Neutrophil (primary cell): ENCODE results near the gene TSPAN18.

Source experiments
- H3K27ac ChIP-seq: fragments of 200-600 bp; sonication (generic); 2 replicates; pipeline ENCODE4 v1.5.1; 2016; ENCODE audit warnings: mild to moderate bottlenecking, moderate library complexity
- H3K27me3 ChIP-seq: fragments of 200-600 bp; sonication (generic); 2 replicates; pipeline ENCODE4 v1.6.0; 2016; ENCODE audit warnings: mild to moderate bottlenecking
- H3K36me3 ChIP-seq: fragments of 200-600 bp; sonication (generic); 2 replicates; pipeline ENCODE4 v1.5.1; 2017
- H3K4me1 ChIP-seq, 2 experiments: fragments of 200-600 bp in 1 of 2; sonication (generic) in 1 of 2; 1 replicate in 1 of 2; 2 replicates in 1 of 2; pipeline versions ENCODE4 v1.5.1 to v1.6.1; 2013 to 2016; ENCODE audit warnings: low read depth in 1 of 2, low read length in 1 of 2, mild to moderate bottlenecking in 1 of 2, moderate library complexity in 1 of 2; ENCODE audit not compliant: control insufficient read depth in 1 of 2, insufficient read depth in 1 of 2
- H3K4me3 ChIP-seq, 2 experiments: fragments of 200-600 bp in 1 of 2; sonication (generic) in 1 of 2; 1 replicate in 1 of 2; 2 replicates in 1 of 2; pipeline ENCODE4 v1.5.1; 2013 to 2016; ENCODE audit warnings: low read depth in 1 of 2, low read length in 1 of 2, mild to moderate bottlenecking in 1 of 2, moderate library complexity in 1 of 2
- H3K9me3 ChIP-seq: fragments of 200-600 bp; sonication (generic); 2 replicates; pipeline ENCODE4 v1.5.1; 2016
- TF ChIP-seq, protein P1 (sequence below): fragments of 200-600 bp; sonication (generic); IDR thresholded peaks from 2 replicates; pipeline ENCODE4 v1.5.1; 2016; ENCODE audit warnings: antibody characterized with exemption

The TSPAN18 gene

GRCh38 chr11:44802347-44802746, 75.6 kb downstream of the TSPAN18 start:
- TF ChIP-seq, protein P1, sequence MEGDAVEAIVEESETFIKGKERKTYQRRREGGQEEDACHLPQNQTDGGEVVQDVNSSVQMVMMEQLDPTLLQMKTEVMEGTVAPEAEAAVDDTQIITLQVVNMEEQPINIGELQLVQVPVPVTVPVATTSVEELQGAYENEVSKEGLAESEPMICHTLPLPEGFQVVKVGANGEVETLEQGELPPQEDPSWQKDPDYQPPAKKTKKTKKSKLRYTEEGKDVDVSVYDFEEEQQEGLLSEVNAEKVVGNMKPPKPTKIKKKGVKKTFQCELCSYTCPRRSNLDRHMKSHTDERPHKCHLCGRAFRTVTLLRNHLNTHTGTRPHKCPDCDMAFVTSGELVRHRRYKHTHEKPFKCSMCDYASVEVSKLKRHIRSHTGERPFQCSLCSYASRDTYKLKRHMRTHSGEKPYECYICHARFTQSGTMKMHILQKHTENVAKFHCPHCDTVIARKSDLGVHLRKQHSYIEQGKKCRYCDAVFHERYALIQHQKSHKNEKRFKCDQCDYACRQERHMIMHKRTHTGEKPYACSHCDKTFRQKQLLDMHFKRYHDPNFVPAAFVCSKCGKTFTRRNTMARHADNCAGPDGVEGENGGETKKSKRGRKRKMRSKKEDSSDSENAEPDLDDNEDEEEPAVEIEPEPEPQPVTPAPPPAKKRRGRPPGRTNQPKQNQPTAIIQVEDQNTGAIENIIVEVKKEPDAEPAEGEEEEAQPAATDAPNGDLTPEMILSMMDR = no peak
- Histone ChIP-seq H3K36me3 (no peaks in the 10 kb centered on the region), H3K9me3 (no peaks in the 10 kb centered on the region), H3K27ac (no peak overlapping the region), H3K4me3 (no peak overlapping the region), H3K4me1 (no peaks in the 10 kb centered on the region), H3K27me3 (peaks cover 32% of the 10 kb centered on the region)

DNA sequence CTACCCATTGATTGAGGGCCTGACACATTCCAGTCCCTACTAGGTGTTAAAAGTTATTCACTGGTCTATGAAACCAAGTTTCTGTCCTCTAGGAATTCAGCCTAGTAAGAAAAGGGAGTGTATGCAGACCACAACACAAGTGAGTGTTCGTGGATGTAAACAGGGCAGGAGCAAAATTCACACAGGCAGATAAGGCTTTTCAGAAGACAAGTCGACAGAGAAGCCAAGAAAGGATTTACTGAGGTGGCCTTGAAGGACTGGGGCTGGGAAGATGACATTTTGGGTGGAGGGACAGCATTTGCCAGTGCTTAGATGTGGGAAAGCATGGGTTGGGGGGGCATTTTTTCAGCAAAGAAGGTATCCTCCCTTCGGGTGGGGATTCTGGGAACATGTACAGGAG, 76.2 kb downstream of the TSPAN18 start:
- Histone ChIP-seq H3K27ac (no peak overlapping the region), H3K9me3 (no peaks in the 10 kb centered on the region), H3K4me1 (no peaks in the 10 kb centered on the region), H3K4me3 (no peak overlapping the region), H3K27me3 (peaks cover 27% of the 10 kb centered on the region), H3K36me3 (no peaks in the 10 kb centered on the region)
- TF ChIP-seq, protein P1 = no peak

GRCh38 chr11:44804449-44805437, 78.0 kb downstream of the TSPAN18 start:
- no peaks in the 10 kb centered on the region for H3K4me1 ChIP-seq
- TF ChIP-seq, protein P1 = no peak
- no peak overlapping the region for H3K4me3 ChIP-seq
- H3K27me3 ChIP-seq = peaks cover 22% of the 10 kb centered on the region
- H3K36me3 ChIP-seq = no peaks in the 10 kb centered on the region
- H3K9me3 ChIP-seq = no peaks in the 10 kb centered on the region
- H3K27ac ChIP-seq = no peak overlapping the region

DNA sequence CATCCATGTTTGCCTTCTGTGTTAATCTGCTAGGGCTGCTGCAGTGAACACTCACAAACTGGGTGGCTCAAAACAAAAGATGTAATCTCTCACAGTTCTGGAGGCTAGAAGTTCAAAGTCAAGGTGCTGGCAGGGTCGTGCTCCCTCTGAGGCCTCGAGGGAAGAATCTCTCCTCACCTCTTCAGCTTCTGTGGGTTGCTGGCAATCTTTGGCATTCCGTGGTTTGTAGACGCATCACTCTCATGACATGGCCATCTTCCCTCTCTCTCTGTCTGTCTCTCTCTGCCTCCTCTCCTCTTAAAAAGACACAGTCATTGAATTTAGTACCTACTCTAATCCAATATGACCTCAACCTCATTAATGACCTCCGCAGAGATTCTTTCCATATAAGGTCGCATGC, 78.8 kb downstream of the TSPAN18 start:
- TF ChIP-seq, protein P1 = no peak
- H3K36me3 ChIP-seq = no peaks in the 10 kb centered on the region
- H3K9me3 ChIP-seq = no peaks in the 10 kb centered on the region
- H3K4me3 ChIP-seq = no peak overlapping the region
- H3K4me1 ChIP-seq = no peaks in the 10 kb centered on the region
- peaks cover 22% of the 10 kb centered on the region for H3K27me3 ChIP-seq
- no peak overlapping the region for H3K27ac ChIP-seq

- no peak overlapping the region for H3K27ac ChIP-seq
- peaks cover 6% of the 10 kb centered on the region for H3K27me3 ChIP-seq
- no peak overlapping the region for H3K4me3 ChIP-seq
- H3K4me1 ChIP-seq = no peaks in the 10 kb centered on the region
- TF ChIP-seq, protein P1 = no peak
- H3K9me3 ChIP-seq = no peaks in the 10 kb centered on the region
- no peaks in the 10 kb centered on the region for H3K36me3 ChIP-seq
Measured at GRCh38 chr11:44808053-44808753, 81.4 kb downstream of the TSPAN18 start.
